Osteoblast (primary cell): ENCODE measurements around the gene LRRC36. TPM values are rescaled to one million over a fixed set of nuclear protein-coding genes. Genes with fewer than 3 reads are reported as not detected.

Experiments
- DNase-seq: peaks from one replicate; pipeline ENCODE4 v3.0.0; 2011; ENCODE audit warnings: low spot score, mixed read lengths; ENCODE audit not compliant: insufficient read length; ENCODE audit errors: missing footprints
- H2AFZ ChIP-seq: 2 replicates; pipeline ENCODE4 v1.6.0; 2011; ENCODE audit warnings: mild to moderate bottlenecking, low read length
- H3K27ac ChIP-seq: 2 replicates; pipeline ENCODE4 v1.5.1; 2011; ENCODE audit warnings: mild to moderate bottlenecking, low read depth, low read length, moderate library complexity
- H3K27me3 ChIP-seq: 2 replicates; pipeline ENCODE4 v1.6.0; 2012; ENCODE audit warnings: mild to moderate bottlenecking, control low read depth, inconsistent platforms, low read length, moderate library complexity; ENCODE audit not compliant: insufficient read depth
- H3K36me3 ChIP-seq: 2 replicates; pipeline ENCODE4 v1.5.1; 2011; ENCODE audit warnings: mild to moderate bottlenecking, low read length, control low read depth, moderate library complexity; ENCODE audit not compliant: insufficient read depth
- H3K4me1 ChIP-seq: 2 replicates; pipeline ENCODE4 v1.5.1; 2011; ENCODE audit warnings: mild to moderate bottlenecking, low read length, control low read depth, moderate library complexity; ENCODE audit not compliant: insufficient read depth
- H3K4me2 ChIP-seq: 2 replicates; pipeline ENCODE4 v1.6.0; 2011; ENCODE audit warnings: mild to moderate bottlenecking, low read length; ENCODE audit not compliant: insufficient read depth
- H3K4me3 ChIP-seq: fragments of 200-600 bp; sonication (generic); 3 replicates; pipeline ENCODE4 v1.5.1; 2012; ENCODE audit warnings: mild to moderate bottlenecking, low read length, inconsistent platforms; ENCODE audit not compliant: insufficient read depth
- H3K79me2 ChIP-seq: 2 replicates; pipeline ENCODE4 v1.6.0; 2012; ENCODE audit warnings: mild to moderate bottlenecking, low read length, control low read depth, inconsistent platforms; ENCODE audit not compliant: insufficient read depth
- H3K9me3 ChIP-seq: 2 replicates; pipeline ENCODE4 v1.5.1; 2011; ENCODE audit warnings: low read depth, low read length, control low read depth
- H4K20me1 ChIP-seq: 2 replicates; pipeline ENCODE4 v1.6.0; 2012; ENCODE audit warnings: mild to moderate bottlenecking, low read length, control low read depth; ENCODE audit not compliant: insufficient read depth
- total RNA-seq: library from RNA; depleted of rRNA; stranded (reverse); fragments of >200 nt; gene quantifications from 2 replicates; pipeline ENCODE4 v1.2.3, GENCODE V29; 2012
- TF ChIP-seq, protein P1 (sequence below): IDR thresholded peaks from 2 replicates; pipeline ENCODE4 v1.5.1; 2011; ENCODE audit warnings: mild to moderate bottlenecking, low read depth, low read length, moderate library complexity; ENCODE audit errors: extremely low read depth

Gene LRRC36
- total RNA-seq, 1 donor = not detected

DNA sequence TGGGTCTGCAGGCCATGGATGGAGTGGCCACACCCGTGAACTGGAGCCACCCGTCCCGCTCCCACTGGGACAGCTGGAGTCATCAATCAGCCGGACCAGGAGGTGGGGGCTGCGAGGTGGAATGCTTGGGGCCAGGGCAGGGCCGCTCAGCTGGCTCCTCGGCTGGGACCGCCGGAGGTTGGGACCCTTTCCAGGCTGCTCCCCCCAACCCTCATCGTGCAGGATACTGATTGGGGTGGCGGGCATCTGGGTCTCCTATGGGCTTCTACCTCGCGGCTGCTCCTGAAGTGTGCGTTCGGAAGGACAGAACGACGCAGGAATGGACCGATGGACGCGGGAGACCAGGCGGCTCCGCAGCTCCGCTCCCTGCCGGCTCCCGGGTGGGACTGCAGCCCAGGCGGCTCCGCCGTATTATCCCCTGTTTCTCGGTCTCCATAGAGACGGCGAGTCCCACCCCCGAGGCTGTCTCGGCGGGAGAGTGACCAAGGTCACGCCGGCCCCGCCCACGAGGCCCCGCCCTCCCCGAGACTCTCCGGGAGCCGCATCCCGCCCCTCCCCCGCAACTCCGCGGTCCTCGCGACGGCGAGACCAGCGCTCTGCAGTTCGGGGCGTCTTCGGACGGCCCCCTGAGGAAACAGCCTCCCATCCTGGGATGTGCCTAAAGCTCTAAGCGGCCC, 66.6 kb downstream of the LRRC36 start, which contains the start of gene TPPP3:
Gene TPPP3, minus strand, starts transcription at position 388 of the 677 bp plus-strand sequence. CDS start 2,387 bp downstream, outside the sequence.
- Histone ChIP-seq H3K9me3 (no peaks in the 10 kb centered on the region), H4K20me1 (peaks cover 4% of the 10 kb centered on the region), H3K36me3 (no peaks in the 10 kb centered on the region), H3K4me1 (peaks cover 19% of the 10 kb centered on the region), H2AFZ (peak within 1 kb of the TSS; percentile 68), H3K4me3 (peak within 1 kb of the TSS; percentile 61), H3K27ac (no peak within 1 kb of the TSS), H3K79me2 (no peaks in the 10 kb centered on the region), H3K27me3 (peaks cover 21% of the 10 kb centered on the region), H3K4me2 (peak within 1 kb of the TSS; percentile 64)
- TF ChIP-seq, protein P1, sequence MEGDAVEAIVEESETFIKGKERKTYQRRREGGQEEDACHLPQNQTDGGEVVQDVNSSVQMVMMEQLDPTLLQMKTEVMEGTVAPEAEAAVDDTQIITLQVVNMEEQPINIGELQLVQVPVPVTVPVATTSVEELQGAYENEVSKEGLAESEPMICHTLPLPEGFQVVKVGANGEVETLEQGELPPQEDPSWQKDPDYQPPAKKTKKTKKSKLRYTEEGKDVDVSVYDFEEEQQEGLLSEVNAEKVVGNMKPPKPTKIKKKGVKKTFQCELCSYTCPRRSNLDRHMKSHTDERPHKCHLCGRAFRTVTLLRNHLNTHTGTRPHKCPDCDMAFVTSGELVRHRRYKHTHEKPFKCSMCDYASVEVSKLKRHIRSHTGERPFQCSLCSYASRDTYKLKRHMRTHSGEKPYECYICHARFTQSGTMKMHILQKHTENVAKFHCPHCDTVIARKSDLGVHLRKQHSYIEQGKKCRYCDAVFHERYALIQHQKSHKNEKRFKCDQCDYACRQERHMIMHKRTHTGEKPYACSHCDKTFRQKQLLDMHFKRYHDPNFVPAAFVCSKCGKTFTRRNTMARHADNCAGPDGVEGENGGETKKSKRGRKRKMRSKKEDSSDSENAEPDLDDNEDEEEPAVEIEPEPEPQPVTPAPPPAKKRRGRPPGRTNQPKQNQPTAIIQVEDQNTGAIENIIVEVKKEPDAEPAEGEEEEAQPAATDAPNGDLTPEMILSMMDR = peak; percentile 46
- peak; percentile 99 for DNase-seq

DNA sequence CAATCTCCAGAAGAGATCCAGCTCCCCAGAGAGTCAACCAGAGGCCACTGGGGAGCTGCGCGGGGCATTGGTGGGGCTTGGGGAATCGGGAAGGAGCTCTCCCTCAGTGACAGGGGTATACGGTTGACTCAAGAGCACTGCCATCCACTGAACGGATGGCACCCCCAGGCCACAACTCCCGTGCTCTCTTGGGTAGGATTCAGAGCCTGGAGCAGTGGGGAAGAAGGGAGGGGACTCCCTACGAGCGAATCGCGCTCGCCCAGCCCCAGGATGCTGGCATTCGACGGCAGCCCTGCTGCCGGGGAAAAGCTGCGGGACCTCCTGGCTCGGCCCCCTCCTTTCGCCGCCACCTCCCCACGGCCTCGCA, 67.2 kb downstream of the LRRC36 start:
- peaks cover 4% of the 10 kb centered on the region for H4K20me1 ChIP-seq

DNA sequence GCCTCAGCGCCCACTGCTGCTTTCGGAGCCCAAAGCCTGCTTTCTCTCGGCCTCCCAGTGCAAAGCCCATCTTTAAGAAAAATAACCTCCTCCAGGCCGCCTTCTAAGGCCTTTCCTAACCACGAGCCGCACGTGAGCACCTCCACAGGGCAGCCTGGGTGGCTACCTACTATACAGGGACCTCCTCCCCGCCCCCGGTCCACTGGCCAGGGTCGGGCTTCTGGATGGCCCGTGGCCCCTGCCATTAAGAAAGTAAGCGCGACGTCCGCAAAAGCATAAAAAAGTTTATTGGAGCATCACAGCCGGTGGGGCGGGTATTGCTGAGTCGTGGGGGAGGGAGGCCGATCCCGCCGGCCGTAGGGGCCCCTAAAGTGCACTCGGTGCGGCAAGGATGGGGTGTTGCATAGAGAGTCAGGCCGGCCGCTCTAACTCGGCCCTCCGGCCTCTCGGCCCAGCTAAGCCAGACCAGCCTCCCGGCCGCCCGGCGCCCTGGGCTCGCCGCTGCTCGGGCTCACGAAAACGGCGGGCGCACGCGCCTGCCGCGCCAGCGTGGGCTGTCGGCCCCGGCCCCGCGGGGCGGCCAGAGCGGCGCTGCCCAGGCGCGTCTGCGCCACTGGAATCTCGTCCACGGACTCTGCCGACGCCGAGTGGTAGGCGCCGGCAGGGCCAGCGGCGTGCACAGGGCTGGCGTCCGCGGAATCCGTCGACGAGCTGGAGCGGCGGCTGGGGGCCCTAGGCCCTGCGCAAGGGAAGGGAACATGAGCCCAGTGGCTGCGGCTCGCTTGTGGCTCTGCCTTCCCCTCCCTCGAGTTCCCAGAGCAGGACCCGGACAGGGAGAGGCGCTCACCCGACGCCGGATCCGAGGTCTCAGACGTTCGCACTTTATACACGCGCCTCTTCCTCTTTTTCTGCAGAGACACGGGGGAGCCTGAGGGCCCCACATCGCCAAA, 67.8 kb downstream of the LRRC36 start:
- peak; percentile 72 for DNase-seq
- Histone ChIP-seq H3K9me3 (no peaks in the 10 kb centered on the region), H3K79me2 (no peaks in the 10 kb centered on the region), H3K4me2 (peak overlapping the region; percentile 64), H3K4me1 (peaks cover 19% of the 10 kb centered on the region), H3K36me3 (no peaks in the 10 kb centered on the region), H3K27ac (no peak overlapping the region), H4K20me1 (peaks cover 4% of the 10 kb centered on the region), H3K27me3 (peaks cover 19% of the 10 kb centered on the region), H2AFZ (no peak overlapping the region), H3K4me3 (no peak overlapping the region)
- TF ChIP-seq, protein P1 = no peak

More for the DNA sequence above, 67.2 kb downstream of the LRRC36 start:
- peaks cover 19% of the 10 kb centered on the region for H3K27me3 ChIP-seq
- H3K4me3 ChIP-seq = peak overlapping the region; percentile 61
- no peaks in the 10 kb centered on the region for H3K79me2 ChIP-seq
- peaks cover 19% of the 10 kb centered on the region for H3K4me1 ChIP-seq
- TF ChIP-seq, protein P1 = no peak
- no peak overlapping the region for H3K27ac ChIP-seq
- H2AFZ ChIP-seq = peak overlapping the region; percentile 50
- H3K36me3 ChIP-seq = no peaks in the 10 kb centered on the region
- no peak for DNase-seq
- no peaks in the 10 kb centered on the region for H3K9me3 ChIP-seq
- H3K4me2 ChIP-seq = peak overlapping the region; percentile 64

DNA sequence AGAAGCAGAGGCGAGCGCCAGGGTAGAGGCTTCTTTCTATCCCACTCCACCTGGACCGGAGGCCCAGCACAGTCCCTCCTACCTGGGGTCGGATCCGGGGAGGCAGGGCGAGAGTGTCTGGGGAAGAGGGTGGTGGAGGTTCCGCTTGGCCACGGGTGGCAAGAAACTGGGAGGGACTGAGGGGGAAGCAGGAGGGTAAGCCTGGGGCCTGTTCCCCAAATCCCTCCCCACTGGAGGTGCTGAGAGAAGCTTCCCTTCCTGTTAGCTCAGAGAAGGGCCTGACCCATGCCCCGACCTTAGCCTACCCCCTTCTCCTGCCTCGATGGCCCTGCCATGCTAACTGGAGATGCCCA, 68.5 kb downstream of the LRRC36 start:
- Histone ChIP-seq H3K4me1 (peaks cover 19% of the 10 kb centered on the region), H3K79me2 (no peaks in the 10 kb centered on the region), H3K27ac (no peak overlapping the region), H3K36me3 (no peaks in the 10 kb centered on the region), H2AFZ (no peak overlapping the region), H3K4me2 (no peak overlapping the region), H3K9me3 (no peaks in the 10 kb centered on the region), H4K20me1 (peaks cover 4% of the 10 kb centered on the region), H3K4me3 (no peak overlapping the region), H3K27me3 (peaks cover 19% of the 10 kb centered on the region)
- peak; percentile 68 for DNase-seq
- TF ChIP-seq, protein P1 = no peak
